ENCODE measurements around the gene GTF3C5. TPM values are rescaled to one million over a fixed set of nuclear protein-coding genes. Genes with fewer than 3 reads are reported as not detected.
A peak's percentile ranks its signal among the peaks of the same experiment; 100 is the strongest.

The GTF3C5 gene
- total and polyA plus RNA-seq, 2 of the 4 experiments (the other 2 are of a cell fraction): 49.1 to 52.3 TPM

DNA sequence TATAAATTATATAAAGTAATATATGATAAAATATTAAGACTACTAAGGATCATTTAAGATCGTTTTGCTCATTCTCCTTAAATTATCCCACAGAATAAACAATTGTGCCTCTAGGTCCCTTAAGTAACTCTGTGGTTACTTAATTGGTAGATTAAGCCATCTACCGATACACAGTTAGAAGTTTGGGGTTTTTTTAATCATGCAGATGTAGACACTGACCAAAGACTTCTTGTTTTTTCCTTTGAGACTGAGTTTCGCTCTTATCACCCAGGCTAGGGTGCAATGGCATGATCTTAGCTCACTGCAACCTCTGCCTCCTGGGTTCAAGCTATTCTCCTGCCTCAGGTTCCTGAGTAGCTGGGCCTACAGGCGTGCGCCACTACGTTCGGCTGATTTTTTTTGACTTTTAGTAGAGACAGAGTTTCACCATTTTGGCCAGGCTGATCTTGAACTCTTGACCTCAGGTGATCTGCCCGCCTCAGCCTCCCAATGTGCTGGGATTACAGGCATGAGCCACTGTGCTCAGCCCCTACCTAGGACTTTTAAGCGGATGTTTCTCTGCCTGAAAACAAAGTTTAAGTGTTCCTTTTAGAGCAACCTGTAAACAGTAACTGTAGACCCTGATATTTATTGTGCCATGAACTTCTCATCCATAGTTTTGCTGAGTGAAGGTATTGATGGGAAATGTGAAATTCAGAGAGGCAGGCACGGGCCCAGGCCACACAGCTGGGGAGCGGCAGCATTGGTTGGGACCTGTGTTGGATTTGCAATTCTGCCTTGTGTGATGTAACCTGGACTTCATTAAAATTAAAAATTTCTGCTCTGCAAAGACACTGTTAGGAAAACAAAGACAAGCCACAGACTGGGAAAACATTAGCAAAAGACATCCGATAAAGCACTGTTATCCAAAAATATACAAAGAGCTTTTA lies 42.6 kb downstream of the GTF3C5 start (continued):
- TF ChIP-seq FOS (IDR thresholded peaks at IDR 0.05; ENCODE audit: low read depth, low read length) (no peak), RFX5 (IDR thresholded peaks at IDR 0.05; ENCODE audit: low read depth, low read length) (no peak)

DNA sequence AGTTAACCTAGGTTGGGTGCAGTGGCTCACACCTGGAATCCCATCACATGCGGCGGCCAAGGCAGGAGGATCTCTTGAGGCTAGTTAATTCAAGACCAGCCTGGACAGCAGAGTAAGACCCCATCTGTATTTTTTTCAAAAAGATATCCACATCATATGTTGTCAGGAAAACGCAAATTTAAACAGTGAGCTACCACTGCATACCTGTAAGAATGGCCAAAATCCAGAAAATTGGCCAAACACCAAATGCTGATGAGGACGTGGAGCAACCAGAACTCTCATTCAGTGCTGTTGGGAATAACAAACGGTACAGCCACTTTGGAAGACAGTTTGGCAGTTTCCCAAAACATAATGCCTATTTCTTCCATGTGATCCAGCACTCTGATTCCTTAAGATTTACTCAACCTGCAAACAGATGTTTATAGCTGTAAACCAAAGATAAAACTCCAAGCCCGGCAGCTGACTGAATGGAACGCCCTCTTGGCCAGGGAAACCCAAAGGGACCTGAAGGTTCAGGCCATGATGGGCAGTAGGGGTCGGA lies 43.4 kb downstream of the GTF3C5 start:
- H2AK5ac ChIP-seq (ENCODE audit: low read depth, low read length): peak overlapping the region; percentile 48; the same call in 1 of the 2 replicates
- ChIA-PET CTCF (interaction anchor here (0.6 to 2.9 kb wide), 4 partner anchors 13 to 341 kb away, joined by 3 to 10 read pairs (median 6); no protein-coding TSS in a partner anchor), POLR2A (ENCODE audit: unreplicated experiment) (no interaction called here)
- no peak overlapping the region for H4K8ac ChIP-seq (ENCODE audit: low read depth in 2 of 2, low read length in 2 of 2)
- no peak overlapping the region for H2AFZ ChIP-seq (replicated peaks; ENCODE audit: low read length, poor library complexity)
- H3K9ac ChIP-seq (ENCODE audit: low read depth, low read length): no peak overlapping the region
- no peak overlapping the region for H3K4me2 ChIP-seq (ENCODE audit: low read depth, low read length)
- peaks cover 7% of the 10 kb centered on the region for H3K4me1 ChIP-seq (ENCODE audit: control insufficient read depth, insufficient read depth, low read length)
- H3K56ac ChIP-seq (ENCODE audit: extremely low read depth, insufficient read depth, low read length): no peak overlapping the region
- no peaks in the 10 kb centered on the region for H3K79me1 ChIP-seq (ENCODE audit: low read depth in 1 of 2, low read length in 2 of 2)
- no peak overlapping the region for H2AK9ac ChIP-seq (replicated peaks; ENCODE audit: low read depth, low read length, poor library complexity)
- H4K5ac ChIP-seq (ENCODE audit: low read depth, low read length): no peak overlapping the region
- 80% methylated on average over 1 of the region's 8 CpGs; no CpG with 5 or more reads in 1 of the 2 experiments for WGBS, 2 experiments (ENCODE audit: extremely low coverage in 2 of 2, insufficient read length in 1 of 2)
- H4K91ac ChIP-seq (ENCODE audit: insufficient read depth, low read depth, low read length): no peak overlapping the region
- TF ChIP-seq BHLHE40 (IDR thresholded peaks at IDR 0.05; ENCODE audit: low read depth, low read length) (peak; percentile 4; the same call in 1 of the 2 replicates), RCOR1 (IDR thresholded peaks at IDR 0.05; ENCODE audit: insufficient replicate concordance, low read length) (no peak)
- H2BK5ac ChIP-seq (ENCODE audit: low read depth, low read length, poor library complexity, severe bottlenecking): no peak overlapping the region
- dilution Hi-C loops (cut with HindIII; ENCODE audit: low sequenced_read_pairs, unreplicated experiment): no loop called here
- H3K18ac ChIP-seq (ENCODE audit: low read depth, low read length): no peak overlapping the region
- no peak overlapping the region for H2BK15ac ChIP-seq (ENCODE audit: low read depth, low read length)
- H3K27me3 ChIP-seq (ENCODE audit: control insufficient read depth, insufficient read depth, low read length): peaks cover 11% of the 10 kb centered on the region
- no peaks in the 10 kb centered on the region for H3K9me1 ChIP-seq (ENCODE audit: insufficient read depth, low read length)
- no TSS peak for BruUV-seq (replicated peaks)
- no peak overlapping the region for H2BK20ac ChIP-seq (ENCODE audit: low read depth, low read length)
- DNase-seq (peak; percentile 78), ATAC-seq (ENCODE audit: low read depth) (peak; percentile 53)
- H3K9me3 ChIP-seq (ENCODE audit: control insufficient read depth, insufficient read depth, low read length): no peaks in the 10 kb centered on the region
- intact Hi-C loops (cut with micrococcal nuclease): no loop called here
- in situ Hi-C loops (cut with MboI; ENCODE audit: low sequenced_read_pairs): no loop called here
- H3K4me3 ChIP-seq (ENCODE audit: insufficient read depth, low read depth, low read length): no peak overlapping the region
- no peak overlapping the region for H3K27ac ChIP-seq (ENCODE audit: insufficient read depth, low read length)
- H3K23ac ChIP-seq (ENCODE audit: low read depth, low read length): no peak overlapping the region
- H3K36me3 ChIP-seq (ENCODE audit: control insufficient read depth, insufficient read depth, low read length): no peaks in the 10 kb centered on the region; the same call in 1 of the 2 replicates
- no peak overlapping the region for H3K14ac ChIP-seq (replicated peaks; ENCODE audit: low read depth, low read length)
- H4K20me1 ChIP-seq (ENCODE audit: insufficient read depth, low read length): peaks cover 11% of the 10 kb centered on the region; the same call in 1 of the 2 replicates
- H3K4ac ChIP-seq (ENCODE audit: low read depth, low read length): no peak overlapping the region
- H2BK120ac ChIP-seq (ENCODE audit: low read depth, low read length): no peak overlapping the region
